ENCODE measurements around the gene CDKAL1.

Gene CDKAL1

GRCh38 chr6:20933057-20933788, 399.0 kb downstream of the CDKAL1 start:
- DNase-seq, result no peak

GRCh38 chr6:20936949-20937348, 402.7 kb downstream of the CDKAL1 start:
- DNase-seq, result no peak

GRCh38 chr6:20939161-20939775, 405.0 kb downstream of the CDKAL1 start:
- no peak for DNase-seq

GRCh38 chr6:20943040-20943627, 408.9 kb downstream of the CDKAL1 start:
- DNase-seq, result no peak

GRCh38 chr6:20943922-20944321, 409.7 kb downstream of the CDKAL1 start:
- DNase-seq, result no peak

- DNase-seq, result no peak
Measured at GRCh38 chr6:20946022-20946421, 411.8 kb downstream of the CDKAL1 start.

GRCh38 chr6:20946890-20947289, 412.6 kb downstream of the CDKAL1 start:
- DNase-seq, result no peak

- no peak for DNase-seq
Measured at GRCh38 chr6:20947977-20948376, 413.7 kb downstream of the CDKAL1 start.

- no peak for DNase-seq
Measured at GRCh38 chr6:20948556-20948955, 414.3 kb downstream of the CDKAL1 start.

- DNase-seq, result no peak
Measured at GRCh38 chr6:20949138-20949537, 414.9 kb downstream of the CDKAL1 start.

- DNase-seq, result no peak
Measured at GRCh38 chr6:20952699-20953474, 418.6 kb downstream of the CDKAL1 start.

- DNase-seq, result no peak
Measured at GRCh38 chr6:20954315-20954714, 420.1 kb downstream of the CDKAL1 start.

GRCh38 chr6:20955131-20955530, 420.9 kb downstream of the CDKAL1 start:
- DNase-seq, result no peak

GRCh38 chr6:20955751-20956150, 421.5 kb downstream of the CDKAL1 start:
- no peak for DNase-seq

GRCh38 chr6:20960067-20960466, 425.8 kb downstream of the CDKAL1 start:
- no peak for DNase-seq

- no peak for DNase-seq
Measured at GRCh38 chr6:20965276-20965675, 431.0 kb downstream of the CDKAL1 start.

- no peak for DNase-seq
Measured at GRCh38 chr6:20965915-20966314, 431.7 kb downstream of the CDKAL1 start.

GRCh38 chr6:20969551-20969950, 435.3 kb downstream of the CDKAL1 start:
- DNase-seq, result no peak

GRCh38 chr6:20976391-20976918, 442.2 kb downstream of the CDKAL1 start:
- no peak for DNase-seq

GRCh38 chr6:20978151-20978614, 443.9 kb downstream of the CDKAL1 start:
- no peak for DNase-seq

- DNase-seq, result no peak
Measured at GRCh38 chr6:20979076-20979475, 444.8 kb downstream of the CDKAL1 start.

GRCh38 chr6:20983961-20984360, 449.7 kb downstream of the CDKAL1 start:
- no peak for DNase-seq

- no peak for DNase-seq
Measured at GRCh38 chr6:20985821-20986220, 451.6 kb downstream of the CDKAL1 start.

Measured in activated CD4-positive, alpha-beta T cell treated with anti-CD3 and anti-CD28 coated beads, Interleukin-2, amount 50 U/mL, for 1 hour (primary cell).